Keratinocyte (primary cell): Measurements from ENCODE around the gene HAUS2. TPM values are rescaled to one million over a fixed set of nuclear protein-coding genes. Genes with fewer than 3 reads are reported as not detected.

Experiments
- DNase-seq: peaks from one replicate; pipeline ENCODE4 v3.0.0-alpha.2; 2011; ENCODE audit warnings: low read depth, missing footprints, low spot score
- FAIRE-seq: peaks from 2 replicates; lab custom pipeline; 2011; peaks lifted over from hg19 to GRCh38; lab: Jason Lieb, UNC
- H2AFZ ChIP-seq: 2 replicates; pipeline ENCODE4 v1.6.0; 2012; ENCODE audit warnings: low read length, control low read depth, inconsistent platforms; ENCODE audit not compliant: control insufficient read depth
- H3K27ac ChIP-seq: 2 replicates; pipeline ENCODE4 v1.5.1; 2011; ENCODE audit warnings: low read length; ENCODE audit not compliant: control insufficient read depth, insufficient read depth
- H3K27me3 ChIP-seq: 3 replicates; pipeline ENCODE4 v1.6.0; 2011; ENCODE audit warnings: low read length; ENCODE audit not compliant: control insufficient read depth, insufficient read depth; ENCODE audit errors: extremely low read depth
- H3K36me3 ChIP-seq, 2 experiments: 2 replicates in 1 of 2; 3 replicates in 1 of 2; pipeline ENCODE4 v1.5.1; 2011; ENCODE audit warnings: low read length in 2 of 2, mild to moderate bottlenecking in 1 of 2; ENCODE audit not compliant: control insufficient read depth in 2 of 2, insufficient read depth in 2 of 2; ENCODE audit errors: extremely low read depth in 1 of 2
- H3K4me1 ChIP-seq: 3 replicates; pipeline ENCODE4 v1.5.1; 2011; ENCODE audit warnings: low read length; ENCODE audit not compliant: control insufficient read depth, insufficient read depth; ENCODE audit errors: extremely low read depth
- H3K4me2 ChIP-seq: 3 replicates; pipeline ENCODE4 v1.6.0; 2011; ENCODE audit warnings: low read depth, low read length; ENCODE audit not compliant: control insufficient read depth, insufficient read depth; ENCODE audit errors: extremely low read depth
- H3K4me3 ChIP-seq, 3 experiments: fragments of 200-600 bp in 1 of 3; sonication (generic) in 1 of 3; 2 replicates in 2 of 3; 3 replicates in 1 of 3; pipeline ENCODE4 v1.5.1; 2011 to 2016; ENCODE audit warnings: low read length in 3 of 3, mild to moderate bottlenecking in 3 of 3, control low read depth in 2 of 3, inconsistent platforms in 1 of 3, low read depth in 1 of 3, mixed read lengths in 1 of 3, mixed run types in 1 of 3, moderate library complexity in 1 of 3; ENCODE audit not compliant: control insufficient read depth in 2 of 3, insufficient read depth in 2 of 3; ENCODE audit errors: extremely low read depth in 1 of 3
- H3K79me2 ChIP-seq: 2 replicates; pipeline ENCODE4 v1.6.0; 2012; ENCODE audit warnings: low read length; ENCODE audit not compliant: control insufficient read depth, insufficient read depth
- H3K9ac ChIP-seq: 3 replicates; pipeline ENCODE4 v1.6.0; 2011; ENCODE audit warnings: low read length; ENCODE audit not compliant: control insufficient read depth, insufficient read depth; ENCODE audit errors: extremely low read depth
- H3K9me1 ChIP-seq: 3 replicates; pipeline ENCODE4 v1.6.0; 2011; ENCODE audit warnings: low read length; ENCODE audit not compliant: control insufficient read depth, insufficient read depth; ENCODE audit errors: extremely low read depth
- H3K9me3 ChIP-seq: 2 replicates; pipeline ENCODE4 v1.5.1; 2012; ENCODE audit warnings: low read depth, low read length; ENCODE audit not compliant: control insufficient read depth
- H4K20me1 ChIP-seq: 3 replicates; pipeline ENCODE4 v1.6.0; 2011; ENCODE audit warnings: low read length; ENCODE audit not compliant: control insufficient read depth, insufficient read depth; ENCODE audit errors: extremely low read depth
- CTCF ChIP-seq, 3 experiments: IDR thresholded peaks in 1 of 3; conservative IDR thresholded peaks in 1 of 3; optimal IDR thresholded peaks in 1 of 3; 2 replicates in 2 of 3; 3 replicates in 1 of 3; pipeline versions ENCODE3 to v1.5.1; 2011; ENCODE audit warnings: low read length in 3 of 3, mild to moderate bottlenecking in 3 of 3, moderate library complexity in 2 of 3, control low read depth in 1 of 3, inconsistent platforms in 1 of 3; ENCODE audit not compliant: insufficient read depth in 2 of 3; ENCODE audit errors: extremely low read depth in 1 of 3
- EZH2 ChIP-seq: IDR thresholded peaks from one replicate; pipeline ENCODE4 v1.6.1; 2012; ENCODE audit warnings: inconsistent platforms, mild to moderate bottlenecking, low read length, moderate library complexity
- dilution Hi-C: fragments of 300-500 bp; cut with MboI; formaldehyde crosslinking; loops from one replicate; pipeline ENCODE4 v1.7.0; 2020; ENCODE audit warnings: low sequenced_read_pairs; ENCODE audit not compliant: extremely low pct_ligation_motif_present
- polyA plus RNA-seq, 5 experiments: library from polyadenylated mRNA; depleted of rRNA in 3 of 5; stranded (reverse) in 3 of 5; stranded (forward) in 1 of 5; unstranded in 1 of 5; fragments of >200 nt; gene quantifications; 1 replicate in 1 of 5; 2 replicates in 3 of 5; 3 replicates in 1 of 5; pipeline versions ENCODE4 v1.2.1 to v1.2.3, GENCODE V29; 2011 to 2012; ENCODE audit warnings: missing spikeins in 2 of 5, low read depth in 1 of 5, low replicate concordance in 1 of 5

Gene HAUS2
- polyA plus RNA-seq, 1 donor (not counting 4 experiments of a cell fraction or from before 2014, with no cell fraction given) = 36.3 TPM

GRCh38 chr15:42602501-42602900, 53.9 kb downstream of the HAUS2 start:
- dilution Hi-C loops = no loop called here
- Histone ChIP-seq H3K4me3 (no peak overlapping the region), H4K20me1 (no peaks in the 10 kb centered on the region), H3K4me1 (no peaks in the 10 kb centered on the region), H3K27ac (no peak overlapping the region), H3K36me3 (no peaks in the 10 kb centered on the region), H3K79me2 (no peaks in the 10 kb centered on the region), H3K9ac (no peak overlapping the region), H3K27me3 (no peaks in the 10 kb centered on the region), H3K4me2 (no peak overlapping the region), H2AFZ (no peak overlapping the region), H3K9me3 (no peaks in the 10 kb centered on the region), H3K9me1 (no peaks in the 10 kb centered on the region)
- DNase-seq (no peak), FAIRE-seq (no peak)
- TF ChIP-seq CTCF (optimal IDR thresholded peaks at IDR 0.05 in 1 of 3, IDR thresholded peaks at IDR 0.05 in 1 of 3, conservative IDR thresholded peaks at IDR 0.05 in 1 of 3; ENCODE audit: extremely low read depth in 1 of 3, insufficient read depth in 2 of 3, low read length in 3 of 3) (no peak), EZH2 (no peak)

GRCh38 chr15:42603978-42604377, 55.3 kb downstream of the HAUS2 start:
- dilution Hi-C loops = no loop called here
- H3K4me3 ChIP-seq = no peak overlapping the region
- H3K9ac ChIP-seq = no peak overlapping the region
- H3K9me1 ChIP-seq = no peaks in the 10 kb centered on the region
- no peaks in the 10 kb centered on the region for H3K9me3 ChIP-seq
- no peak overlapping the region for H2AFZ ChIP-seq
- no peak overlapping the region for H3K4me2 ChIP-seq
- TF ChIP-seq EZH2 = no peak
- TF ChIP-seq CTCF (optimal IDR thresholded peaks at IDR 0.05 in 1 of 3, IDR thresholded peaks at IDR 0.05 in 1 of 3, conservative IDR thresholded peaks at IDR 0.05 in 1 of 3; ENCODE audit: extremely low read depth in 1 of 3, insufficient read depth in 2 of 3, low read length in 3 of 3) = no peak
- H4K20me1 ChIP-seq = no peaks in the 10 kb centered on the region
- FAIRE-seq (no peak), DNase-seq (no peak)
- H3K27ac ChIP-seq = no peak overlapping the region
- no peaks in the 10 kb centered on the region for H3K4me1 ChIP-seq
- H3K79me2 ChIP-seq = no peaks in the 10 kb centered on the region
- no peaks in the 10 kb centered on the region for H3K36me3 ChIP-seq
- no peaks in the 10 kb centered on the region for H3K27me3 ChIP-seq
